HG03139 (cell line): ENCODE data around the gene TIGD1.
"Not testable (repeated sequence)": the region's sequence is repeated elsewhere in the genome, so short reads cannot be mapped to it uniquely, and the experiment has no call there.

Source experiments
- ATAC-seq: cut with Tn5 transposase; IDR thresholded peaks from one replicate; pipeline ENCODE4 v1.9.1; 2021; ENCODE audit not compliant: unreplicated experiment

Gene TIGD1

DNA sequence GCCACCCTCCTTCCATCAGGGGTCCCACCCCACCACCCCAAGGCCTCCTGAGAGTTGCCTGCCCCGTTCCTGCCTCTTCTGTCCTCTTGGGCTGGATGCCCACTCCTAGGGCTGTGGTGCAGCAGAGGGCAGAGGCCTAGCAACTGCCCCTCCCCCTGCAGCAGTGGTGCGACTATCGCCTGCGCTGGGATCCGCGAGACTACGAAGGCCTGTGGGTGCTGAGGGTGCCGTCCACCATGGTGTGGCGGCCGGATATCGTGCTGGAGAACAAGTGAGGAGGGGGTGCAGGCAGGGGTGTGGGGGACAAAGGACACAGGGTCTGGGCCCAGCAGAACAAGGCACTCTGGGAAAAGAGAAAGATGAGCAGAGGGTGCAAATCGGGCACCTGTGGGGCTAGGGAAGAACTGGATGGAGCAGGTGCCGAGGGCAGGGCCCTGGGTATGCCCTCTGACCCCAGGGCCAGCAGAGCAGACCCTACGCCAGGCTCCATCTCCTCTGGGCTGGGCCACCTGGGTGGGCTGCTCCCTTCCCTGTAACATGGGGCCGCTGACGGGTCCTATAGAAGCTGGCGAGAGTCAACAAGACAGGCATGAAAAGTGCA is 9.8 kb downstream of the TIGD1 start:
- no peak for ATAC-seq

DNA sequence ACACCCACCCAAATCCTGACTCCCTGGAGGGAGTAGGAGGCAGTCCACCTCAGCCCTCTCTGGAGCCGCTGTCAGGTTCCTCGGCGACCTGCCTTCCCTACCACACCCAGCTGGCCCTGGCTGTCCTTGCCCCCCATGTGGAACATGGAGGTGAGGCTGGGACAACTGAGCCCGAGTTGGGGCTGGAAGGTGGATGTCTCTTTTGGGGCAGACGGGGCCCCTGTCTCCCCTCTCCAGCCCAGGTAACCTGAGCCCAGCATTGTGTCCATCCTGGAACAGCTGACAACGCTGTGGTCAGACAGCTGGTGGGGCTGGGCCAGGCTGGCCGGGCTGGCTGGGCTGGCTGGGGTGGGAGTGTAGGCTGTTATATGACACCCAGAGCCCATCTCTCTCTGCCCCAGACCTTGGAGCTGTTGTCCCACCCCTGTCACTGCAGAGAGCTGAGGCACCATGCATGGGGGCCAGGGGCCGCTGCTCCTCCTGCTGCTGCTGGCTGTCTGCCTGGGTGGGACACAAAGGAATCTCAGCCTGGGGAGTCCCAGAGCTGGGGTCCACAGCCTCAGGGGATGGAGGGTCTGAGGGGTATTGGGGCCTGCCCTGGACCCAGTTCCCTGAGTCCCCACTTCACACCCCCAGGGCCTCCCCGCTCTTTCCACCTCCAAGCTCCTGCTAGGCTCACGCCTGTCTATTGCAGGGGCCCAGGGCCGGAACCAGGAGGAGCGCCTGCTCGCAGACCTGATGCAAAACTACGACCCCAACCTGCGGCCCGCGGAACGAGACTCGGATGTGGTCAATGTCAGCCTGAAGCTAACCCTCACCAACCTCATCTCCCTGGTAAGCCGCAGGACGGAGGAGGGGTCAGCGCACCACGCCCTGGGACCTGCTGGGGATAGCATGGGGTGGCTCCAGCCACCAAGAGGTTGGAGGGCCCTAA is 10.8 kb downstream of the TIGD1 start, which contains the start of gene CHRNG:
Gene CHRNG (plus strand): TSS at position 395 of the 934 bp plus-strand sequence. CDS start 56 bp downstream, at position 451.
- no peak for ATAC-seq

DNA sequence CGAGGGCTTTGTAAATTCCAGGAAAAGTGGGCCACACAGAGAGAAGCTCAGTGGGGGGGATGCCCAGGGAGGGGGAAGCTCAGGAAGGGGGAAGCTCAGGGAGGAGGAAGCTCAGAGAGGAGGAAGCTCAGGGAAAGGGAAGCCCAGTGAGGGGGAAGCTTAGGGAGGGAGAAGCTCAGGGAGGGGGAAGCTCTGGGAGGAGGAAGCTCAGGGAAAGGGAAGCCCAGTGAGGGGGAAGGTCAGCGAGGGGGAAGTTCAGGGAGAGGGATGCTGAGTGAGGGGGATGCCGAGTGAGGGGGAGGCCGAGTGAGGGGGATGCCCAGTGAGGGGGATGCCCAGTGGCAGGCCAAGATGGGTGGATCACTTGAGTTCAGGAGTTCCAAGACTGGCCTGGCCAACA is 11.7 kb downstream of the TIGD1 start:
- ATAC-seq: no peak

DNA sequence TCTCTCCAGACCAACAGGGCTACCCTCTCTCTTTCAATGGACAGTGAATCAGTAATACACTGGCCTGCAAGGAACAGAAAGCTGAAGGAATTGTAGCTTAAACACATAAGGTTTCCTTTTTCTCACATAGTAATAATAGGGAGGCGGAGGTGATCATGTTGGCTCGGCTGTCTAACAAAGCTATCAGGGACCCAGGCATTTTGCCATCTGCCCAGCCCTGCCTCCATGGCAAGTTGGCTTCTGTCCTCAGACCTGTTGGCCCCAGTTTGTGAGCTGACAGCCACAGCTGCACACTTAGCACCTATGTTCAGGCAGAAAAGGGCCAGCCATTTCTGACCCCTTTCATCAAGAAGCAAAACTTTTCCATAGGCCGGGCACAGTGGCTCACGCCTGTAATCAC is 12.9 kb downstream of the TIGD1 start:
- no peak for ATAC-seq

DNA sequence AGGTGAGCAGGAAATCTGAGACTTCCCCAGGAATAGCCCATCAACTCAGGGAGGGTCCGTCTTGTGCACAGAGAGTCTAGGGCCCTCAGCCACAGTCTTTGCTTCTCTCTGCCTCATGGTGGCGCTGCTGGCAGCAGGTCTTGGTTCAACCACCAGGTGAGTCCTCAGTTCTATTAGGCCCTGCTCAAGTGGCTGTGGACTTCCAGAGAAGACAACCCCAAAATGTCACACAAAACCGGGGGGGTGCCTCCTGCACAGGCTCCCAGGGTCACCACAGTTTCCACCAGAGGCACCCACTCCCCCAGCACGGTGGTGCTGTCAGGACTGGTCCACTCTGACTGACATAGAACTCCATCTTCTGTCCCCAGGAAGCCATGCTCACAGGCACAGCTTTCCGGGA is 13.3 kb downstream of the TIGD1 start:
- ATAC-seq: no peak

DNA sequence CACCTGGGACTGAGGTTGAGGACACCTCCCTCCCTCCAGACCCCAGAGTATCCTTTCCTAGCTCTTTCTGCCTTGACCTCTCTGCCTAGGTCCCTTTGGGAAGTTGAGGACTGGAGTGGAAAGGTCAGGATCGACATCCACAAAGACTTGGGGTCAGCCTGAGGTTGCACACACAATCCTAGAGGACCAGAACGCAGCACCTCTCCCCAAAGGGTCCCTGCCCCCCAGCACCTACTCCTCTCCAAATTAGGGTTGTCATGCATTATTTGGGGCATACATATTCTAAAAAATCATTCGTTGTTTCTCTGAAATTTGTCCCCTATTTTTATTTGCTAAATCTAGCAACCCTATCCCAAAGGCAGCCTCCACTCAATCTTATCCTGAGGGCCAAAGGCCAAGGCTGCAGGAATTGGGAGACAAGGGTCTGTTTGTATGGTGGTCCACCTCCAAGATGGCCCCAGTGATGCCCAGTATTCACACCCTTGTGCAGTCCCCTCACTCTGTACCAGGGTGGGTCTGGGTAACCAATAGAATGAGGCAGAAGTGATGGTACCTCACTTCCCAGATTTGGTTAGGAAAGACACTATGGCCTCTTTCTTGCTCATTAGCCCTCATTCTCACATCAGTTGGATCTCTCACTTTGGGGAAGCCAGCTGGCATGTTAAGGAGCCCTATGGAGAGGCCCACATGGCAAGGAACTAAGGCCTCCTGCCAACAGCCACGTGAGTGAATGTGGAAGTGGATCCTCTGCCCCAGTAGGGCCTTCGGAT is 14.4 kb downstream of the TIGD1 start:
- ATAC-seq: no peak

DNA sequence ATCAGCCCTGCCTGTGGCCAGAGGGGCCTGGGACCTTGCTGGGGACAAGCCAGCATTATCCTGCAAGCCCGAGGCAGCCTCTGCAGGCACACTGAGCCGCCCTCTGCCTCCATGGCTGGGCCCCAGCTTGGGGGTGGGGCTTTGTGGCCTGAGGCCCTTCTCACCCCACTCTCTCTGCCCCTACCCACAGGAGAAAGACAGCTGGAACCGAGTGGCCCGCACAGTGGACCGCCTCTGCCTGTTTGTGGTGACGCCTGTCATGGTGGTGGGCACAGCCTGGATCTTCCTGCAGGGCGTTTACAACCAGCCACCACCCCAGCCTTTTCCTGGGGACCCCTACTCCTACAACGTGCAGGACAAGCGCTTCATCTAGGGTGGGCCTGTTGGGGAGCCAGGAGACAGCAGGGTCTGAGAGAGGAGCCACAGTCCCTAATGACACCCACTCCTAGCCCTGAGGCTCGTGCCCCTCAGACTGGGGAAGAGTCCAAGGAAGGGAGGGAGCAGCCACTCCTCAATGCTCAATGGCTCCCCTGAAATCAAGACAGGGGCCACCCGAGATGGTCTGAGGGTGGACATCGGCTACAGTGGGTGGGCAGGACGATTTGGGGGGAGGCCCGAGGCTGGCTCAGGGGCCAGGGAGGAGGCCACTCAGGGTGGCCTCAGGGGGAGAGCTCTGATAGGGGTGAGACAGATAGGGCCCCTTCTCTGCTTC is 15.3 kb downstream of the TIGD1 start:
- no peak for ATAC-seq

DNA sequence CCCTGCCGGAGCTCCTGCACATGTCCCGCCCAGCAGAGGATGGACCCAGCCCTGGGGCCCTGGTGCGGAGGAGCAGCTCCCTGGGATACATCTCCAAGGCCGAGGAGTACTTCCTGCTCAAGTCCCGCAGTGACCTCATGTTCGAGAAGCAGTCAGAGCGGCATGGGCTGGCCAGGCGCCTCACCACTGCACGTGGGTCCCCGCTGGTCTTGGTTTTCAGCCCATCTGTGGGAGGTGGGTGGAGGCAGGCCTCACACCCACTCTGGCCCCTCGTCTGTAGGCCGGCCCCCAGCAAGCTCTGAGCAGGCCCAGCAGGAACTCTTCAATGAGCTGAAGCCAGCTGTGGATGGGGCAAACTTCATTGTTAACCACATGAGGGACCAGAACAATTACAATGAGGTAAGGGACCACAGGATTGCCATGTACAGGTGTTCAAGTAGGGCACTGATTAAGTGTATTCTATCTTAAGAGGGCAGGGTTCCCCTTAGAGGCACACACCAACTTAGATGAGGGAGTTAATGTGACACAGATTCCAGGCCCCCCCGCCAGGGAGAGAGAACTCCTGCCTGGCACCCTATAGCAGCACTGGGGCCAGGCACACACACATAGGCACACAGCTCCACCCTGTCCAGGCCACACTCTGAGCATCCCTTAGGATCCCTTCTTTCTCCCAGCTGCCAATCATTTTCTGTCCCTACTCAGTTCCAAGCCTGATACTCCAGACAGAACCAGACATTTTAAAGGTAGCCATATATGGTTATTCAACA is 16.2 kb downstream of the TIGD1 start:
- ATAC-seq: no peak

DNA sequence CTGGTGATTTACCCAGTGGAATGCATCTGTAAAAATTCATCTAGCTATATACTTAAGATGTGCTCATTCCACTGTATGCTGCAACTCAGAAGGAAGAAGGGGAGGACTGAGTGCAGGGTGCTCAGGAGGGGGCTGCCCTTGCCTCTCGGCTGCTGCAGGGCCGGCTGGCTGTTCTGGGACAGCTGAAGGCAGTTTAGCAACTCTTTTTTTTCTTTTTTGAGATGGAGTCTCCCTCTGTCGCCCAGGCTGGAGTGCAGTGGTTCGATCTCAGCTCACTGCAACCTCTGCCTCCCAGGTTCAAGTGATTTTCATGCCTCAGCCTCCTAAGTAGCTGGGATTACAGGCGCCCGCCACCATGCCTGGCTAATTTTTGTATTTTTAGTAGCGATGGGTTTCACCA is 17.5 kb downstream of the TIGD1 start:
- ATAC-seq: not testable (repeated sequence)

DNA sequence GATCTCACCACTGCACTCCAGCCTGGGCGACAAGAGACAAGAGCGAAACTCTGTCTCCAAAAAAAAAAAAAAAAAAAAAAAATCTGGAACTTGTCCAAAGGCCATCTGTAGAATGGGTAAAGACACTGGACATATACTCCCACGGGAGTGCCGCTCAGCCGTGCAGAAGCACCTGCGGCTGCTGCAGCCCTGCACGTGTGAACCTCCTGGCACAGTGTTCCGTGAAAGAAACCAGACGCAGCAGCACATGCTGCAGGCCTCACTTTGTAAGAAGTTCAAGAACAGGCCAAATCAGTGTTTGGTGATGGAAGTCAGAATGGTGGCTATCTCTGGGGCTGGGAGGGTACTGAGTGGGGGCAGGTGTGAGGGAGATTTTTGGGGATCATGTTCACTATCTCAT is 17.9 kb downstream of the TIGD1 start:
- ATAC-seq: no peak

DNA sequence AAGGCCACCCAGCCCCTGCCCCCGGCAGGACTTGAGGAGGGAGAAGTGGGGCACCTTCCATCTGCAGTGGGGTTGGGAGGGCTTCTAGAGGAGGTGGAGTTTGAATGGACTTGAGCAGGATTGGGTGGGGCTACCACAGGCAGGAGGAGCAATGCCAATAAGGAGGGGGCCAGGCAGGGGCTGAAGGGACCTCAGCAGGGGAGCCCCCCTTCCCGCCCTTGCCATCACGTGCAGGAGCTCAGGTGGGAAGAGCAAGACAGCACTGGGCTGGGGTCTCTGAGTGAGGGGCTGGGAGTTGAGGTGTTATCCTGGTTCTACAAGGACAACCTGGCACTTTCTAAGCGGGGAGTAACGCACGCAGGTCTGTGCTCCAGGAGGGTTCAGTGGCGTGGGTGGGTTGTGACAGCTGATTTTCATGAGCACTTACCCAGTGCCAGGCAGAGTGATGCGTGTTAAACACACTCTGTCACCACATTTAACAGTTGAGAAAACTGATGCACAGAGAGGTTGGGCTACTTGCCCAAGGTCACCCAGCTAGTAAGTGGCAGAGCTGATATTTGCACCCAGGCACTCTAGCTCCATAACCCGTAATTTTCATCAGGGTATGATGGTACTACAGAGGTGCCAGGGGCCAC is 19.6 kb downstream of the TIGD1 start:
- no peak for ATAC-seq

DNA sequence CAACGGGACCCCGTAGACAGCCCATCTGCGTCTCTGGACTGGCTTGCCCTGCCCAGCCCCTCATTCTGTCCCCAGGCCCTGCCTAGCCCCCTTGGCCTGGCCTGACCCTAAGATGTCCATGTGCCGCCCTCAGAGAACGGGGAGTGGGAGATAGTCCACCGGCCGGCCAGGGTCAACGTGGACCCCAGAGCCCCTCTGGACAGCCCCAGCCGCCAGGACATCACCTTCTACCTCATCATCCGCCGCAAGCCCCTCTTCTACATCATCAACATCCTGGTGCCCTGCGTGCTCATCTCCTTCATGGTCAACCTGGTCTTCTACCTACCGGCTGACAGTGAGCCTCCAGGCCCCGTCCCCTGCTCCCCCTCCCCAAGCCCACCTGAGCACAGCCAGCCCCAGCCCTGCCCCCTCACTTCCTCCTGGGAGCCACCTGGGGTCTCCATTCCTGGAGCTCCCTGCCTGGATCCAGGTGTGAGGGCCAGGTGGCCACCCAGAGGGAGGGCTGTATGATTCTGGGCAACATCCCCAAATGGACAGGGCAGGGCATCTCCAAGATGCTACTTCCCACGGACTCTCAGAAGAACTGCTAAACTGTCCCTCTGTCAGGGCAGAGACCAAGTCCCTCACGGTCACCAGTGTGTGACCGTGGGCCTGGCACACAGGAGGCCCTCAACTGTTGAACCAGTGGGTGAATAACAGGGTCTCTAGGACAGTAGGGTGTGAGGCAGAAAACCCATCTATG is 20.4 kb downstream of the TIGD1 start:
- no peak for ATAC-seq

DNA sequence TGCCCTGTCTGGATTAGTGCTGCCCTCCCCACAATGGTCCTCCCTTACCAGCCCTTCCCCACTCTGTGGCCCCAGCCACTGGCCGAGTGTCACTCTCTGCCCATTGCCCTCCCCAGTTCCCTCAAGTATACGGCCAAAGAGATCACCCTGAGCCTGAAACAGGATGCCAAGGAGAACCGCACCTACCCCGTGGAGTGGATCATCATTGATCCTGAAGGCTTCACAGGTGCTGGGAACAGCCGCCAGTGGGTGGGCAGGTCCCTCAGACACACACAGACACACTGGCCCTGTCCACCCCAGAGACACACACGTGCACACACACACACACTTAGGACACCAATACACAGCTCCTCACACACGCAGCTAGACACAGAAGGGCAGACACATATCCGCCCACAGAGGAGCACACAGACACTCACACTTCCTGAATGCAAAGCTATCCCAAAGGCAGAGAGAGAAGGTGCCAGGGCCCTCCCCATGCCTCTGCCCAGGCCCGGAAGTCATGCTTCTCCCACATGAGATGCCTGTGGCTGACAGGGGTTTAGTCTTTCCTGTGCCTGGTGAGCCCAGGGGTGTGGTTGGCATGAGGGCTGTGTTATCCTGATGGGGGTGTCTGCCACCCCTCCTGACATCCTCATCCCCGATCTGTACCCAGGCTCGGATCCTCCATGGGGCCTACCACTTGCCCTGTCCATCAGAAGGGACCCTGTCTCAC is 21.5 kb downstream of the TIGD1 start:
- ATAC-seq: no peak

DNA sequence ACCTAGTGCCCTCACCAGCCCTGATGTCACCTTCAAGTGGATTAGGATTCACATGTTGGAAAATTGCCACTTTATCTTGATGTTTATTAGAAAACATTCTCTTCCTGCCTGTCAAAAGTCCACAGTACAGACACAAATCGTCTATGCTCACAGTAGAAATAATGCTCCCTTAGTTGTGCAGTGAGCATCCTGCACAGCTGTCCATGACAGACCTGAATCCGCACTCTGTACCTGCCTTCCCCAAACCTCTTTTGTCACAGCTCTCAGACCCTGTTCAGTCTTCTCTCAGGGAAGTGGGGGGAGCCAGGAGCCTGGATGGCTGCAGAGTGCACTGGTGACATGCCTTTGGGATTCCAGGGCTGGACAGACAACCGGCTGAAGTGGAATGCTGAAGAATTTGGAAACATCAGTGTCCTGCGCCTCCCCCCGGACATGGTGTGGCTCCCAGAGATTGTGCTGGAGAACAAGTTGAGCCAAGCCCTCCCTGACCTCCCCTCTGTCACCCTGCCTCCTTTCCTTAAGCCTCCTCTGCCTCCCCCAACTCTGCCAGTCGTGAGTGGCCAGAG is 22.4 kb downstream of the TIGD1 start:
- ATAC-seq: no peak

DNA sequence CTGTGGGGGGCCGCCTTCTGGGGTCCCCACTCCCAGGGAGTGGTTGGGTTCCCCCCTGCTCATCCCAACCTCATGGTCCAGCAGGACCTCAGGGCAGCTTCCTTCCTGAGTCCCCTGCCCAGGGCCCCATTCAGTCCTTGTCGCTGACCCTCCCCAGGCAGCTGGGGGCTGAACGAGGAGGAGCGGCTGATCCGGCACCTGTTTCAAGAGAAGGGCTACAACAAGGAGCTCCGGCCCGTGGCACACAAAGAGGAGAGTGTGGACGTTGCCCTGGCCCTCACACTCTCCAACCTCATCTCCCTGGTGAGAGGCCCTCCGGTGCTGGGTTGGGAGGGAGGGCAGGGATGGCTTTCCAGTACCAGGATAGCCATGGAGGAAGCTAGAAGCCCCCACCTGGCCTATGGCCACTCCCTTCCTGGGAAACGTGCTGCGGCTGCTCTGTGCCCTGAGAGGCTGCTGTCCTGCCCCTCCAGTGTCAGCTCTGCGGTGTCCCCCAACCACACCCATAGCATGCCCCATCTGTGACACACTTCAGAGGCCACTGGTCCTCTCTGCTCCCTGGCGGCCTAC is 23.9 kb downstream of the TIGD1 start:
- ATAC-seq: no peak

DNA sequence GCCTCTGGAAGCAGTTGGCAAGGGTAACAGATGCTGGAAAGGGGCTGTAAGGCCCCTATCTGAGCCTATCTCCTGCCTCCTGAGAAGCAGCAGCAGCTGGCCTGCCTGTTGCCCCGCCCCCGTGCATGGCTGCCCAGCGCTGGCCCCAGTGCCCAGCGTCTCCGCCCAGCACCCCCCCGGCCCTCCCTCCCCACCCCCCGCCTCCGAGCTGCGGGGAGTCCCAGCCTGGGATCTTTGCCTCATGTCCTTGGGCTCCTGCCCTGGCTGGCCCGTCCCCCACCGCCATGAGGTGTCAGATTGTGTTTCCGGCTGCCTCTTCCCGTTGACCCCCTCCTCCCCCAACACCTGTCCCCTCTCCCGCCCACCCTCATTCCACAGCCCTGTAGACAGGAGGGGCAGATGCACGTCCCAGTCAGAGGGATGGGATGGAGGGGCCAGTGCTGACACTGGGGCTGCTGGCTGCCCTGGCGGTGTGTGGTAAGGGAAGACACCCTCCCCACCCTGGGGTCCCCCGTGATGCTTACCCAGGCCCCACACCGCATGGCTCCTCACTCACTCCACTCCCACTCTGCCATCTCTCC is 24.5 kb downstream of the TIGD1 start, which contains the start of gene CHRND:
Gene CHRND (plus strand): TSS at position 370 of the 581 bp plus-strand sequence. CDS start 56 bp downstream, at position 426.
- ATAC-seq: no peak

DNA sequence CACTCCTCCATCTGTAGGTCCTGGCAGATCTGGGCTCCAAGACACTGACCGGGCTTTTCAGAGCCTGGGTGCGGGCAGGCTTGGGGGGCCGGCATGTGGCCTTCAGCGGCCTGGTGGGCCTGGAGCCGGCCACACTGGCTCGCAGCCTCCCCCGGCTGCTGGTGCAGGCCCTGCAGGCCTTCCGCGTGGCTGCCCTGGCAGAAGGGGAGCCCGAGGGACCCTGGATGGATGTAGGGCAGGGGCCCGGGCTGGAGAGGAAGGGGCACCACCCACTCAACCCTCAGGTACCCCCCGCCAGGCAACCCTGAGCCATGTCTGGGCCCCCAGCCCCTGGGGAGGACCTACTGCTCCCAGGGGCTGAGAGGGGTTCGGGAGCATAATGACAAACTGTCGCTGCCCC is 25.2 kb downstream of the TIGD1 start:
- no peak for ATAC-seq
